ENCODE measurements around the gene IFNA8.

The IFNA8 gene

GRCh38 chr9:21413624-21414023 is 4.7 kb downstream of the IFNA8 start:
- no peak for TF ChIP-seq EGR1 (IDR thresholded peaks at IDR 0.05)
- TF ChIP-seq TEAD4 (IDR thresholded peaks at IDR 0.05): no peak
- TF ChIP-seq ZBTB7A (IDR thresholded peaks at IDR 0.05; ENCODE audit: low read depth): no peak
- no peak for TF ChIP-seq RAD21 (IDR thresholded peaks at IDR 0.05; ENCODE audit: low read depth)
- TF ChIP-seq TCF12 (IDR thresholded peaks at IDR 0.05; ENCODE audit: low read depth): no peak
- TF ChIP-seq EP300 (IDR thresholded peaks at IDR 0.05; ENCODE audit: borderline replicate concordance): no peak
- TF ChIP-seq YY1 (IDR thresholded peaks at IDR 0.05; ENCODE audit: low read depth): no peak
- no peak for TF ChIP-seq USF1 (IDR thresholded peaks at IDR 0.05)
- no peak for TF ChIP-seq NFIC (IDR thresholded peaks at IDR 0.05)
- TF ChIP-seq CREB1 (IDR thresholded peaks at IDR 0.05; ENCODE audit: low read depth): no peak
- no peak for TF ChIP-seq FOXM1 (IDR thresholded peaks at IDR 0.05; ENCODE audit: borderline replicate concordance, low read depth)
- no peak for TF ChIP-seq TAF1 (IDR thresholded peaks at IDR 0.05; ENCODE audit: low read depth)
- no peak for TF ChIP-seq REST (IDR thresholded peaks at IDR 0.05; ENCODE audit: low read depth)
- TF ChIP-seq MAX (IDR thresholded peaks at IDR 0.05): no peak
- TF ChIP-seq CEBPB (IDR thresholded peaks at IDR 0.05): no peak

GRCh38 chr9:21414220-21414940 is 5.5 kb downstream of the IFNA8 start:
- TF ChIP-seq CREB1 (IDR thresholded peaks at IDR 0.05; ENCODE audit: low read depth) (no peak), NFIC (IDR thresholded peaks at IDR 0.05) (no peak), MAX (IDR thresholded peaks at IDR 0.05) (no peak), ZBTB7A (IDR thresholded peaks at IDR 0.05; ENCODE audit: low read depth) (no peak), TCF12 (IDR thresholded peaks at IDR 0.05; ENCODE audit: low read depth) (no peak), RAD21 (IDR thresholded peaks at IDR 0.05; ENCODE audit: low read depth) (no peak), EGR1 (IDR thresholded peaks at IDR 0.05) (no peak)

GRCh38 chr9:21415493-21416267 is 6.8 kb downstream of the IFNA8 start:
- TF ChIP-seq CEBPB (IDR thresholded peaks at IDR 0.05) (no peak), CREB1 (IDR thresholded peaks at IDR 0.05; ENCODE audit: low read depth) (no peak), EP300 (IDR thresholded peaks at IDR 0.05; ENCODE audit: borderline replicate concordance) (no peak), FOXM1 (IDR thresholded peaks at IDR 0.05; ENCODE audit: borderline replicate concordance, low read depth) (no peak), NFIC (IDR thresholded peaks at IDR 0.05) (no peak), TAF1 (IDR thresholded peaks at IDR 0.05; ENCODE audit: low read depth) (no peak), TEAD4 (IDR thresholded peaks at IDR 0.05) (no peak), EGR1 (IDR thresholded peaks at IDR 0.05) (no peak), TCF12 (IDR thresholded peaks at IDR 0.05; ENCODE audit: low read depth) (no peak), MAX (IDR thresholded peaks at IDR 0.05) (no peak), USF1 (IDR thresholded peaks at IDR 0.05) (no peak), ZBTB7A (IDR thresholded peaks at IDR 0.05; ENCODE audit: low read depth) (no peak), RAD21 (IDR thresholded peaks at IDR 0.05; ENCODE audit: low read depth) (no peak), REST (IDR thresholded peaks at IDR 0.05; ENCODE audit: low read depth) (no peak), YY1 (IDR thresholded peaks at IDR 0.05; ENCODE audit: low read depth) (no peak)

GRCh38 chr9:21428235-21428634 is 19.3 kb downstream of the IFNA8 start:
- TF ChIP-seq NFIC (IDR thresholded peaks at IDR 0.05) (no peak), USF1 (IDR thresholded peaks at IDR 0.05) (no peak), YY1 (IDR thresholded peaks at IDR 0.05; ENCODE audit: low read depth) (no peak), EGR1 (IDR thresholded peaks at IDR 0.05) (no peak), RAD21 (IDR thresholded peaks at IDR 0.05; ENCODE audit: low read depth) (no peak), EP300 (IDR thresholded peaks at IDR 0.05; ENCODE audit: borderline replicate concordance) (no peak), MAX (IDR thresholded peaks at IDR 0.05) (no peak), CEBPB (IDR thresholded peaks at IDR 0.05) (no peak)
